ENCODE results near the gene S1PR4.

S1PR4 gene

GRCh38 chr19:3178377-3178972 is at the start of gene S1PR4:
Gene S1PR4, plus strand, starts transcription at chr19:3178769. Its CDS starts 24 bp downstream, at chr19:3178793.
- no peak for DNase-seq

GRCh38 chr19:3129112-3129511 is 49.5 kb upstream of the S1PR4 start:
- peak; percentile 3 for DNase-seq

GRCh38 chr19:3131168-3131567 is 47.4 kb upstream of the S1PR4 start:
- DNase-seq, result no peak

GRCh38 chr19:3132971-3133792 is 45.4 kb upstream of the S1PR4 start:
- DNase-seq, result no peak

GRCh38 chr19:3133793-3134116 is 44.8 kb upstream of the S1PR4 start:
- DNase-seq, result no peak

- no peak for DNase-seq
Measured at GRCh38 chr19:3135961-3136683, 42.4 kb upstream of the S1PR4 start, which contains the start of gene GNA15. Gene GNA15, plus strand, starts transcription at chr19:3136033. Its CDS starts 418 bp downstream, at chr19:3136451.

- no peak for DNase-seq
Measured at GRCh38 chr19:3136684-3137055, 41.9 kb upstream of the S1PR4 start.

GRCh38 chr19:3137119-3137518 is 41.5 kb upstream of the S1PR4 start:
- DNase-seq, result no peak

- no peak for DNase-seq
Measured at GRCh38 chr19:3138268-3138667, 40.3 kb upstream of the S1PR4 start.

GRCh38 chr19:3140667-3141038 is 37.9 kb upstream of the S1PR4 start:
- DNase-seq, result no peak

- no peak for DNase-seq
Measured at GRCh38 chr19:3142292-3142670, 36.3 kb upstream of the S1PR4 start.

GRCh38 chr19:3142781-3143337 is 35.7 kb upstream of the S1PR4 start:
- no peak for DNase-seq

GRCh38 chr19:3145909-3146676 is 32.5 kb upstream of the S1PR4 start:
- DNase-seq, result no peak

GRCh38 chr19:3146677-3147100 is 31.9 kb upstream of the S1PR4 start:
- DNase-seq, result no peak

- DNase-seq, result no peak
Measured at GRCh38 chr19:3148503-3148902, 30.1 kb upstream of the S1PR4 start.

- DNase-seq, result no peak
Measured at GRCh38 chr19:3149089-3149488, 29.5 kb upstream of the S1PR4 start.

- DNase-seq, result no peak
Measured at GRCh38 chr19:3149526-3150505, 28.8 kb upstream of the S1PR4 start.

- no peak for DNase-seq
Measured at GRCh38 chr19:3150739-3151329, 27.7 kb upstream of the S1PR4 start.

GRCh38 chr19:3151563-3152418 is 26.8 kb upstream of the S1PR4 start:
- no peak for DNase-seq

GRCh38 chr19:3152419-3152780 is 26.2 kb upstream of the S1PR4 start:
- DNase-seq, result no peak
